PC-9 (cell line): Measurements from ENCODE around the gene DNTT.

Experiments
- CTCF ChIP-seq: fragments of 200-600 bp; sonication (generic); conservative IDR thresholded peaks from 2 replicates; pipeline ENCODE4 v1.6.1; 2017; ENCODE audit warnings: mixed run types, antibody characterized with exemption, mild to moderate bottlenecking, moderate library complexity
- EZH2 ChIP-seq: fragments of 200-600 bp; sonication (generic); IDR thresholded peaks from 2 replicates; pipeline ENCODE4 v1.8.0; 2017; ENCODE audit warnings: antibody characterized with exemption, low read depth

GRCh38 chr10:96341219-96342182 is 37.3 kb downstream of the DNTT start:
- TF ChIP-seq CTCF = no peak
- TF ChIP-seq EZH2 = no peak
